GM08714 (cell line): ENCODE data around the gene TNS3.

Experiments
- H3K4me3 ChIP-seq: fragments of 200-500 bp; sonication (Bioruptor generic); 2 replicates; pipeline ENCODE4 v1.5.1; 2014; ENCODE audit warnings: mild to moderate bottlenecking, low read length, inconsistent platforms
- ZNF274 ChIP-seq: IDR thresholded peaks from 2 replicates; pipeline ENCODE4 v1.6.1; 2012; ENCODE audit warnings: mild to moderate bottlenecking, low read depth, low read length

Gene TNS3

GRCh38 chr7:47303014-47303694 lies 278.8 kb downstream of the TNS3 start:
- no peak for TF ChIP-seq ZNF274
- no peak overlapping the region for H3K4me3 ChIP-seq

- H3K4me3 ChIP-seq: no peak overlapping the region
- no peak for TF ChIP-seq ZNF274
These were observed 279.4 kb downstream of the TNS3 start for GRCh38 chr7:47302560-47302959.

- no peak for TF ChIP-seq ZNF274
- no peak overlapping the region for H3K4me3 ChIP-seq
These were observed 280.1 kb downstream of the TNS3 start for GRCh38 chr7:47301657-47302295.

- TF ChIP-seq ZNF274: no peak
- H3K4me3 ChIP-seq: no peak overlapping the region
These were observed 280.8 kb downstream of the TNS3 start for GRCh38 chr7:47301105-47301477.

GRCh38 chr7:47300472-47301104 lies 281.3 kb downstream of the TNS3 start:
- TF ChIP-seq ZNF274: no peak
- no peak overlapping the region for H3K4me3 ChIP-seq

GRCh38 chr7:47299496-47299895 lies 282.4 kb downstream of the TNS3 start:
- no peak for TF ChIP-seq ZNF274
- no peak overlapping the region for H3K4me3 ChIP-seq

- TF ChIP-seq ZNF274: no peak
- no peak overlapping the region for H3K4me3 ChIP-seq
These were observed 283.3 kb downstream of the TNS3 start for GRCh38 chr7:47298636-47299035.

GRCh38 chr7:47297120-47297519 lies 284.8 kb downstream of the TNS3 start:
- TF ChIP-seq ZNF274: no peak
- no peak overlapping the region for H3K4me3 ChIP-seq

- no peak overlapping the region for H3K4me3 ChIP-seq
- TF ChIP-seq ZNF274: no peak
These were observed 286.3 kb downstream of the TNS3 start for GRCh38 chr7:47295606-47296005.

GRCh38 chr7:47294556-47295222 lies 287.2 kb downstream of the TNS3 start:
- no peak overlapping the region for H3K4me3 ChIP-seq
- TF ChIP-seq ZNF274: no peak

GRCh38 chr7:47293884-47294555 lies 287.9 kb downstream of the TNS3 start:
- H3K4me3 ChIP-seq: no peak overlapping the region
- no peak for TF ChIP-seq ZNF274

GRCh38 chr7:47292832-47293309 lies 289.0 kb downstream of the TNS3 start:
- no peak for TF ChIP-seq ZNF274

GRCh38 chr7:47291461-47292081 lies 290.3 kb downstream of the TNS3 start:
- H3K4me3 ChIP-seq: no peak overlapping the region
- TF ChIP-seq ZNF274: no peak

More at GRCh38 chr7:47292832-47293309, 289.0 kb downstream of the TNS3 start:
- no peak overlapping the region for H3K4me3 ChIP-seq

- TF ChIP-seq ZNF274: no peak
These were observed 291.0 kb downstream of the TNS3 start for GRCh38 chr7:47290867-47291266.

GRCh38 chr7:47290466-47290865 lies 291.4 kb downstream of the TNS3 start:
- no peak for TF ChIP-seq ZNF274
- H3K4me3 ChIP-seq: no peak overlapping the region

More at GRCh38 chr7:47290867-47291266, 291.0 kb downstream of the TNS3 start:
- no peak overlapping the region for H3K4me3 ChIP-seq
